ENCODE results near the gene IL11RA.

The IL11RA gene

DNA sequence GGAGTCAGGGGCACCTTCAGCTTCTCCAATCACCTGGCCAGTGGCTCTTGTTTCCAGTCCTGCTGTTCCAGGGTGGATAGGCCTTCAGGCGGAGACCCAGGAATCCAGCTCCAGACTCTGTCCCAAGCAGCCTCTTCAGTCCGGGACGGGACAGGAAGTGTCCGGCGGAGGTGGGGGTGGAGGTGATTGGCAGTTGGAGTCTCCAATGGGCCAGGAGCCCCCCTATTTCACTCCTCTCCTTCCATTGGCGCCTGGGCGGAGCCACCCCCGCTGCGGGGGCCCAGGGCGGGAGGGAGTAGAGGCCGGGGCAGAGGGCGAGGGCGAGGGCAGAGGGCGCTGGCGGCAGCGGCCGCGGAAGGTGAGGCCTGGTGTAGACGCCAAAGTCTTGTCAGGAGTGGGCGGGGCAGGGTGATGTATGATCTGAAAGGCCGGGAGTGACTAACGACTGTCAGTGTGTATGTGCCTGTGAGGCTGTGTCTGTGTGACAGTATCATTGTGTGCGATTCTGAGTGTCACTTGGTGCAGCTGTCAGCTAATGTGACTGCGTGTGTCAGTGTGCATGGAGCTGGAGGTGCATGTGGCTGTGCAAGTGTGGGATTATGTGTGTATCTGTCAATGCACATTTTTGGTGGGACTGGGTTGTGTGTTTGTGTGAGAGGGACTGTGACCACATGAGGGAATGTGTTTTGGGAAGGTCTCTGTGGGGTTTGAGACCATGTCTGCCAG is at the start of gene IL11RA:
Gene IL11RA, plus strand, starts transcription at position 310 of the 726 bp plus-strand sequence. CDS start 3,033 bp downstream, outside the sequence.
- TF ChIP-seq POLR2A (IDR thresholded peaks at IDR 0.05; ENCODE audit: low read length), result peak; percentile 22
- TF ChIP-seq GATA1 (IDR thresholded peaks at IDR 0.05; ENCODE audit: low read depth, low read length), result no peak
- DNase-seq, result peak; percentile 89 to 90

DNA sequence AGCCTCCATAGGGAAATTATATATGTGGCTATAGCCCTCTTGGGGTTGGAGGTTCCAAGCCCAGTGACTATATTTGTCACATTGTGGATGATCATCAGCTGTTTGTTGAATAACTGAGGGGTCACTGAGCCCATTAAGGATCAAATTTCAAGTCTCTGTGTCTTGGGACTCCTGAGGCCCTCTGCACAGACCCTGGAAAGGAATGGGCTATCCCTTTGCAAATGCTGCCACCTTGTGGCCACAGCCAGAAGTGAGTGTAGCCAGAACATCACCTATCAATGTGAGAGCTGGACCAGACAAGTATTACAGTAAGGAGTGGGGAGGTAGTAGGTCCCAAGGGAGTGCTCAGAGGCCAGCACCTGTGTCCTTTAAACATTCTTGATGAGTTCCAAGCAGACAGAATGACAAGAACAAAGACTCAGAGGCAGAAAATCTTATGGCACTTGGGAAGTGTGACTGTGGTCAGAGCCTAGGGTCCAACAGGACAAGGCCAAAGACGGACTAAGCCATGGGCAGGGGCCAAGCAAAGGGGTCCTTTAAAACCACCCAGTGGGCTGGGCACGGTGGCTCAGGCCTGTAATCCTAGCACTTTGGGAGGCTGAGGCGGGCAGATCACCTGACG is 48.3 kb upstream of the IL11RA start:
- DNase-seq, result peak; percentile 71 to 84

DNA sequence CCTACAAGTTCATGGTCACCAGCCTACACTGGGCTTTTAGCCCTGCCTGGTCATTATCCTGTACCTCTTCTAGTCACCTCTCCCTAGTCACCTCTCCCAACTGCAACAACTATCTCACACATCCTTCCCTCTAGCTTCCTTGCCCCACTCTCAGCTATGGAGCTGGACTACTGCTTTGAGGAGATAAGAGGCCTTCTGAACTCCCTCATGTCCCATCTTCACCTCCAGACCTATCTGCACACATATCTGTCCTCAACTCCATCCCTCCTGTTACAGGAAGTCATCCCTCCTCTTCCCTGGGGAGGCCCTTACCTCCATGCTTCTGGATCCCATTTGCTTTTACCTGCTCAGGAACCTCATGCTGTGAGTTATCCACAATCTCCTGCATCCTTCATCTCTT is 45.8 kb upstream of the IL11RA start:
- DNase-seq, result no peak
- TF ChIP-seq GATA1 (IDR thresholded peaks at IDR 0.05; ENCODE audit: low read depth, low read length) (no peak), POLR2A (IDR thresholded peaks at IDR 0.05; ENCODE audit: low read length) (no peak)

More for the DNA sequence above, 48.3 kb upstream of the IL11RA start:
- TF ChIP-seq GATA1 (IDR thresholded peaks at IDR 0.05; ENCODE audit: low read depth, low read length) (no peak), POLR2A (IDR thresholded peaks at IDR 0.05; ENCODE audit: low read length) (no peak)

DNA sequence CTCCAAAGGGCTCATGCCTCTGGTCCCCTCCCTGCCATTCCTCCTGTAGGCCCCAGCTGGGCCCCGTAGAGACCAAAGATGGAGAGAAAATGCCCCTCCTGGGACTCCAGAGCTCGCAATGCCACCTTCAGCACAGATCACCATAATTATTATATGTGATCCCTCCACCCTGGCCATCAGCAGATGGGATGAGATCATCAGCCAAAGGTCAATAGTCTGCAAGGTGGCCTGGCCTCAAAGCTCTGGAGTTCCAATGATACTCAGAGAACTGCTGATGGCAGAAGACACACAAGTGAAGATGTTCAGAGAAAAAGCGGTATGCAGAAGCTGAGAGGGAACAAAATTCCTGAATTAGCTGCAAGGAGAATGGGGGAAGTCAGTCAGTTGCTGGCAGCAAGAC is 45.1 kb upstream of the IL11RA start:
- TF ChIP-seq GATA1 (IDR thresholded peaks at IDR 0.05; ENCODE audit: low read depth, low read length) (no peak), POLR2A (IDR thresholded peaks at IDR 0.05; ENCODE audit: low read length) (no peak)
- DNase-seq, result no peak

DNA sequence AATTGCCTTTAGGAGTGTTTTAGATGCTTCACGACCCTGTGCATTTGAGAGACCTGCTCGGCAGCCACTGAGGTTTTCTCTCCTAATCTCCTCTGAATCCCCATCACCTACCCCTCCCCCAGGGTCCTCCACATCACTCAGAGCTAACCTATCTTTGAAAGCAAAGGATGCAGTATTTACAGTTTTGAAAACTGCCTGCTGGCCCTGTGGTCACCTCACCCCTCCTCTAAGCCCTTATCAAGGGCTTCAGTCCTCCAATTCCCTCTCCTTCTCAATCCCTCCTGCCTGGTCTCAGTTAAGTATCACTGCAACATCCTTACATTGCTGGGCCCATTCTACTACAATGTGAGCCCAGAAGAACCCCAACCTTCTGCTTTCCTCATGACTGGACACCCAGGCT is 44.7 kb upstream of the IL11RA start:
- TF ChIP-seq POLR2A (IDR thresholded peaks at IDR 0.05; ENCODE audit: low read length) (no peak), GATA1 (IDR thresholded peaks at IDR 0.05; ENCODE audit: low read depth, low read length) (no peak)
- DNase-seq, result no peak

DNA sequence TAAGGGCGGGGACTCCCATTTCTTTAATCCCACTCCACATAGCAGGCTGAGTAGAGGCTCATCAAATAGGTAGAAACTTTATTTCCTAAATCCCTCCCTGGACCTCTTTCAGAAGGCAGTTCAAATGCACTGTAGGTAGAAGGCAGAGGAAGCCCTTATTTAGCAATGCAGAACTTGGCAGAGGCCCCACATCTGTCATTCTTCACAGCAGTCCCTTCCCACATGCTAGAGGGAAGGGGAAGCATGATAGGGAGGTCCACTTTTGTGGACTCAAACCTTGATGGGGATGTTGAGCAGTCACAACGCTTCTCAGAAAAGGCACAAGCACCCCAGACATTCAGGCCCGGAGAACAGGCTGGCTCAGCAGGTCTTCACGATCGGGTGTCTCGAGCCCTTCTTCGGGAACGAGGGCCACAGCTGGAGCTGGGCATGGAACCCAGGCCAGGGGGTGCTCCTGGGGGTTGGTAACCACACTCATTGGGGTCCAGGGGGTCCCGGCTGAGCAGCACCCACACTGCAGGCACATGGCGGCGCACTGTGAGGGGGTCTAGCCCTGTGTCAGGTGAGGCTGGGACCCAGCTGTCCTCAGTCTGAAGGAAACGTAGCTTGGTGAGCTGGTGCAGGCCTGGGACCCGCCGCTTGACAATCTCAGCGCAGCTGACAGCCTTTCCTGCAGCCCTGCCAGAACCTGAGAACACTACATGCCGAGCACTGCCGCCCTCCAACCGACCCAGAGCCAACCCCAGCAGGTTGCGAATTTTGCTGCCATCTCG is 41.4 kb upstream of the IL11RA start:
- DNase-seq, result no peak

DNA sequence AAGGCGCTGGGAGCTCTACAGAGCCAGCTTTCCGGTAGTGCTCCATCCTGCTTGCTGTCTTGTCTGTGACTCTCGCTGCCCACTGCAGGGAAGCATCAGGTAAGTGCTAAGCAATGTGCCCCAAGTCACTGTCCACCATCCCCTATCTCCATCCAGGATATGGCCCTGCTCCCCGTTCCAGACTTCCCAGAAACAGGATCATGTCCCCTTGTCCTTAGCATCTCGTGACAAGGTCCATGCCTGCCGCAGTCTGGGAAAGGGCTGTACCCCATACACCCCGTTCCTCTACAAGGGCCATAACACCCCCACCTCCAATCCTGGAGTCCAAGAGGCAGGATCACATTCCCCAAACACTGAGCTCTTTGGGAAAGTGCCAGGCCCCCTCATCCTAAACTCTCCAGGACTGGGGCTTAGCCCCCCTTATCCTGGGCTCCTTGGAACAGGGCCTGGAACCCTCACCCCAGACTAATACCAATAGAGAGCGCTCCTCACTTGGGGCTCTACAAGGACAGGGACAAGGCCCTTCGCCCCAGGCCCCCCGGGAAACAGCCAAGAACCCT is 40.7 kb upstream of the IL11RA start:
- TF ChIP-seq GATA1 (IDR thresholded peaks at IDR 0.05; ENCODE audit: low read depth, low read length) (no peak), POLR2A (IDR thresholded peaks at IDR 0.05; ENCODE audit: low read length) (no peak)
- peak in 1 of 2 experiments; percentile 44 for DNase-seq

More for the DNA sequence above, 41.4 kb upstream of the IL11RA start:
- no peak for TF ChIP-seq GATA1 (IDR thresholded peaks at IDR 0.05; ENCODE audit: low read depth, low read length)
- TF ChIP-seq POLR2A (IDR thresholded peaks at IDR 0.05; ENCODE audit: low read length), result no peak

DNA sequence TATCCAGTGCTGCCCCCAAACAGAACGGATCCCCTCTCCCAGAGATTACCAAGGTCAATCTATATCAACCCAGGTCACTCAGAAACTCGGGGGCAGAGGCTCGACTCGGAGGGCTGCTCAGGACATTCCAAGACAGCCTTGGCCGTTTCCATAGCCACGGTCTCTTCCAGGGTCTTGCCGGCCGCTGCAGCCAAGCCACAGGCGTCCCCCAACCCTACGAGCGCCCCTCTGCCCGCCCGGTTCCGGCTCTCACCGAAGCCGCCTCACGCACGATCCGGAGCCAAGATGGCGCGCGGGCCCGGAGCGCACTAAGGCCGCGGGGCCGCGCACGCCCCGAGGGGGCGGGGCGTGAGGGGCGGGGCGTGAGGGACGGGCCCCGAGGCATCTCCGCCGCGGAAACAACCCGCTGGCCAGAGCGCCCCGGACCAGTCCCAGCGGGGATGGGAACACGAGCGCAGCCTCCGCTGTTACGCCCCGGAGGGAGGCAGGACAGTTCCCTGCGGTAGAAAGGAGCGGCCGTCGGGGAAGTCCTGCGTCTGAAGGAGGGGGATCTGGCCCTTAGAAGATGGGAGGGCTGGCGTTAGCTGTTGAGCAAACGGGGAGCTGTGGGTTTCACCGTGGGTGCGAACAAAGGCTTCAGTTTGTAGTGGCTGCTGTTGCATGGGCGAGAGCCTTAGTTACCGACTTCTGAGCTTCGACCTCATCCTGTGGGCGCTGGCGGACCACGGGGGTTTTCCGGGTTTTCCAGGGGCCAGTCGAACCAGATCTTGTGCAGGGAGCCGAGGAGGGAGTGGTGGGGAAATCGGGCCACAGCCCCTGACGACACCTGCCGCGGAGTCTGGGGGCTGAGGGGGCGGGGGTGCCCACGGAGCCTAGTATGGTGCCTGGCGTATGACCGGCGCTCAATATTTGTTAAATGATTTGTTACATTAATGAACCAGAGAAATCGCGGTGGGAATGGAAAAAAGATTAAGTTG is 39.9 kb upstream of the IL11RA start, which contains the start of gene RPP25L:
Gene RPP25L, minus strand, starts transcription at position 287 of the 977 bp plus-strand sequence. CDS start 801 bp downstream, outside the sequence.
- peak; percentile 88 to 93 for DNase-seq
- peak; percentile 78 for TF ChIP-seq POLR2A (IDR thresholded peaks at IDR 0.05; ENCODE audit: low read length)
- TF ChIP-seq GATA1 (IDR thresholded peaks at IDR 0.05; ENCODE audit: low read depth, low read length), result no peak

DNA sequence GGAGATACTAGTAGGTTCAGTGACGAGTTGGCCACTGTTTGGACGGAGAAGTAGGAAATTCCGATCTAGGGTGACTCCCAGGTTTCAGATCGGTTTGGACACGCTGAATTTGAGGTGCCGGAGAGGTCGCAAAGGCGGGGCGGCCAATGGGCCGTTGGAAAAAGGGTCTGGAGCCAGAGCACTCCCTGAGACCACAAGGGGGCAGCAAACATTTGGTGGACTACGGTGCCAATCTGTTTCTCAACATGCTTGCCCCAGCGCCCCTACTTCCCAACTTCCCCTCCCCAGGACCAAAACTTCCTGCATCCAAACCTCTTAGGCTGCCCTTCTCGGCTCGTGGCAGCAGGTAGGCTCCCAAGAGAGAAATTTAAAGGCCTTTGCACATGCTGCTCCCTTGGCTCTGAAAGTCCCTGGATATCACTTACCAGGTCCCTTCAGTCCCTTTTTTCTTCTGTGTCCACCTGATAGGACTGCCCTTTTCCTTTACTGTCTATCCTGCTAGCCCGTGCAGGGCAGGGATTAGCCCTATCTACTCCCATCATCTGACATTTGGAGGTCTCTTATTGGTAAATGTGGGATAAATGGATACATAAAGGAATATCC is 39.1 kb upstream of the IL11RA start:
- TF ChIP-seq POLR2A (IDR thresholded peaks at IDR 0.05; ENCODE audit: low read length) (no peak), GATA1 (IDR thresholded peaks at IDR 0.05; ENCODE audit: low read depth, low read length) (no peak)

DNA sequence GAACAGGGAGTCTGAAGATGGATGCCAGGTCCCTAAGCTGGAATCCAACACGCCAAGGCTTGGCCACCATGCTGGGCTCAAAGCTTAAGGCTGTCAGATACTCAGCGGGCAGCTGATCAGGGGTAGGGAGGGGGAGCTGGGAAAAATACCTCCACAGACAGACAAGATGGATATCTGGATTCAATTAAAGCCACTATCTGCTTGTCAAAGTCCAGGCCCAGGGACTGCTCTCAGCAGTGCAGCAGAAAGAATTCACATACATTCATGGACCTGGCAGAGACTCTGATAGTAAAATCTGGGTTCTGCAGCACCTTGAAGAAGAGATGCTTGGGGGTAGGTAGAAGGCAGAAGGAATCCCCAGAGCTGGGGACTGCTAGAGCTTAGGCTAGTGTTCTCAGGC is 36.9 kb upstream of the IL11RA start:
- TF ChIP-seq GATA1 (IDR thresholded peaks at IDR 0.05; ENCODE audit: low read depth, low read length), result no peak
- no peak for TF ChIP-seq POLR2A (IDR thresholded peaks at IDR 0.05; ENCODE audit: low read length)
- DNase-seq, result no peak

More for the DNA sequence above, 39.1 kb upstream of the IL11RA start:
- DNase-seq, result peak; percentile 79 to 89

DNA sequence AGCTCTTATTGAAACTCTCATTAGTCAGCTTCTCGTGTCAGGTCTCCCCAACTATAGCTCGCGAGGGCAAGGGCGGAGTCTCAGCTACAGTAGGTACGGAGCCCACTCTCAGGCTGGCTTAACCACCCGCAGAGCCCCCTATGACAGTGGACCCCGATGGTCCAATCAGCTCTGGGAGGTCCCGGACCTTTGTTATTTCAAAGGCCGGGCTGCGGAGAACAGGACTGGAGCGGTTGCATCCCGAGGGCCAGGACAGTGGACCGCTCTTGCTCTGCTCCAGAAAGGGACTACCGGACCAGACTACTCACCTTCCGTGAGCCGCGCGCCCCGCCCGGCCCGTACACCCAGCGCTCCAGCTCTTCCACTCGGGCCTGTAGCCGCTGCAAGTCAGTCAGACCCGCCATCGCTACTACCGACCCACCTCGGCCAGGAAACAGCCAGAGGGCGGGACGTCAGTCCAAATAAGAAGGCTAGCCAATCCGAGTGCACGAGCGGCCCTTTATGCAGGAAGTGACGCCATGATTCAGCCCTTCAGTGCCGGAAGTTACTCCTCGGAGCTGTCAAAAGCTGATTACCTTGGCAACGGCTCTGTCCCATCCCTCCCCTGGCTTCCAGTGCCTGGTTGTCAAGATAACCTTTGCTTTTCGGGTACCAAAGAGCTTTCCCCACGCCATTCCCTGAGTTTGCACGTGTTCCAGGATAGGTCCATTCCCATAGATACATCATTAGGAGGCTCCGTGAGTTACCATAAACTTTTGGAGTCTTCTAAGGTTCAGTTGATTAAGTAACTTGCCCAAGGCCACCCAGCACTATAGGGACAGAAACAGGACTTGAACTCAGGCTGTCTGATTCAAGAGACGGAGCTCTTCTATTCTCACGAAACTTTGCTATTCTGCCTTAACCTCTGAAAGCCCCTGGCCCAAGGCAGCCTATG is 31.7 kb upstream of the IL11RA start, which contains the start of gene DCTN3:
Gene DCTN3, minus strand, starts transcription at position 435 of the 934 bp plus-strand sequence. Its CDS starts 31 bp downstream, at position 404.
- TF ChIP-seq GATA1 (IDR thresholded peaks at IDR 0.05; ENCODE audit: low read depth, low read length), result no peak
- TF ChIP-seq POLR2A (IDR thresholded peaks at IDR 0.05; ENCODE audit: low read length), result peak; percentile 84

More for the DNA sequence above, 31.7 kb upstream of the IL11RA start, which contains the start of gene DCTN3:
- peak; percentile 96 to 97 for DNase-seq
